Measurements from ENCODE around the gene CISD3. TPM values are rescaled to one million over a fixed set of nuclear protein-coding genes. Genes with fewer than 3 reads are reported as not detected.
A peak's percentile ranks its signal among the peaks of the same experiment; 100 is the strongest.

Gene CISD3
- total RNA-seq, 6 experiments from 2014 or later = 34.2 to 88.1 (median 55.1) TPM

GRCh38 chr17:38712593-38712992 is 17.5 kb upstream of the CISD3 start:
- no peaks in the 10 kb centered on the region for H3K27me3 ChIP-seq
- no peaks in the 10 kb centered on the region for H3K4me1 ChIP-seq
- ATAC-seq = no peak
- H3K27ac ChIP-seq = no peak overlapping the region
- no peak for DNase-seq
- no peak overlapping the region for H3K4me3 ChIP-seq
- H3K9me3 ChIP-seq = no peaks in the 10 kb centered on the region
- intact Hi-C loops (cut with DNase I) = no loop called here
- no CpG with 5 or more reads among the region's 10 CpGs for WGBS (ENCODE audit: insufficient coverage, low coverage, low lambda C conversion rate, missing lambda C conversion rate)
- H3K36me3 ChIP-seq = peaks cover 0 to 13% (median 5%) of the 10 kb centered on the region in 4 donors
- TF ChIP-seq CTCF (IDR thresholded peaks at IDR 0.05) (no peak), POLR2A (IDR thresholded peaks at IDR 0.05) (no peak)

- H3K27ac ChIP-seq = no peak overlapping the region
- no peaks in the 10 kb centered on the region for H3K27me3 ChIP-seq
- intact Hi-C loops (cut with DNase I) = no loop called here
- WGBS (ENCODE audit: insufficient coverage, low coverage, low lambda C conversion rate, missing lambda C conversion rate) = 67% methylated on average over 7 of the region's 11 CpGs
- no peak overlapping the region for H3K4me3 ChIP-seq
- no peaks in the 10 kb centered on the region for H3K4me1 ChIP-seq
- no peak for DNase-seq
- no peak for TF ChIP-seq CTCF (IDR thresholded peaks at IDR 0.05)
- TF ChIP-seq POLR2A (IDR thresholded peaks at IDR 0.05) = no peak
- peaks cover 0 to 13% (median 5%) of the 10 kb centered on the region in 4 donors for H3K36me3 ChIP-seq
- no peaks in the 10 kb centered on the region for H3K9me3 ChIP-seq
- no peak for ATAC-seq
Observed at GRCh38 chr17:38713456-38714075, 16.6 kb upstream of the CISD3 start.

- no peaks in the 10 kb centered on the region for H3K4me1 ChIP-seq
- no peak overlapping the region for H3K4me3 ChIP-seq
- no peak overlapping the region for H3K27ac ChIP-seq
- no peak for TF ChIP-seq POLR2A (IDR thresholded peaks at IDR 0.05)
- no peak for TF ChIP-seq CTCF (IDR thresholded peaks at IDR 0.05)
- H3K9me3 ChIP-seq = no peaks in the 10 kb centered on the region
- no peak for ATAC-seq
- intact Hi-C loops (cut with DNase I) = no loop called here
- WGBS (ENCODE audit: insufficient coverage, low coverage, low lambda C conversion rate, missing lambda C conversion rate) = 64% methylated on average over 5 of the region's 9 CpGs
- H3K27me3 ChIP-seq = no peaks in the 10 kb centered on the region
- DNase-seq = no peak
- peaks cover 0 to 9% (median 2%) of the 10 kb centered on the region in 4 donors for H3K36me3 ChIP-seq
Observed at GRCh38 chr17:38715216-38715943, 14.8 kb upstream of the CISD3 start.

GRCh38 chr17:38716368-38717005 is 13.7 kb upstream of the CISD3 start:
- Histone ChIP-seq H3K4me3 (no peak overlapping the region), H3K9me3 (no peaks in the 10 kb centered on the region), H3K27ac (no peak overlapping the region), H3K36me3 (peaks cover 0 to 14% (median 2%) of the 10 kb centered on the region in 4 donors), H3K27me3 (no peaks in the 10 kb centered on the region), H3K4me1 (no peaks in the 10 kb centered on the region)
- no peak for DNase-seq
- intact Hi-C loops (cut with DNase I) = no loop called here
- ATAC-seq = peak in 1 of 4 donors; percentile 16
- no CpG with 5 or more reads among the region's 18 CpGs for WGBS (ENCODE audit: insufficient coverage, low coverage, low lambda C conversion rate, missing lambda C conversion rate)
- TF ChIP-seq CTCF (IDR thresholded peaks at IDR 0.05) (no peak), POLR2A (IDR thresholded peaks at IDR 0.05) (no peak)
